HG03175 (cell line): ENCODE results near the gene LYPD5.
"Not testable (repeated sequence)": the region's sequence is repeated elsewhere in the genome, so short reads cannot be mapped to it uniquely, and the experiment has no call there.

ENCODE experiments used
- ATAC-seq: cut with Tn5 transposase; IDR thresholded peaks from one replicate; pipeline ENCODE4 v1.9.1; 2021; ENCODE audit warnings: mild to moderate bottlenecking, moderate library complexity; ENCODE audit not compliant: unreplicated experiment

LYPD5 gene

DNA sequence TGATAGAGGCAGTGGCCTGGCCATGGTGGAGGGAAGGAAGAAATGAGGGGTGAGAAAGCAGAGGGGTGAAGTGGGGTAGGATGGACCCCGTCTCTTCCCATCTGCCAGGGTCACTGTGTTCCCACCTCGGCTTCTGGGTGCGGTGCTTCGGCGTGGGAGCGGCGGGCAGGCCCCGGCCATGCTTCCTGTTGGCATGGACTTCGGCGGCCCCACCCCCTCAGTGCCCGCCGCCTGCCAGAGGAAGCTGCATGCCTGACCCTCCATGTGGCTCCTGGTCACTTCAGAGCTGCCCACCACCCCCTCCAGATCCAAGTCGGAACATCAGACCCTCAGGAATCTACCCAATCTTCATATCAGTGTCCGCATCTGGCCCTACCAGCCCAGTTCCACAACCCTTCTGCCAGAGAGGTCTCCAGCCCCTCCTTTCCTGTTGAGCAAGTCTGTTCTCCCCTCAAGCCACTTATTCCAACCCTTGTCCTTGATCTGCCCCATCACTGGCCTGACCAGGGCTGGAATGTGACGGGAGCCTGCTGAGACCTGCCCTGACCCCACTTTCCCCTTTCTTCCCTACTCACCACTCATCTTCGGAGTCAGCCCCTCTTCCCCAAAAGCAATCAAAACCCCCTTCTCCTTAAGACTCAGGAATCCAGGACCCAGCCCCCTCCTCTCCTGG is 23.0 kb downstream of the LYPD5 start:
- ATAC-seq: no peak

DNA sequence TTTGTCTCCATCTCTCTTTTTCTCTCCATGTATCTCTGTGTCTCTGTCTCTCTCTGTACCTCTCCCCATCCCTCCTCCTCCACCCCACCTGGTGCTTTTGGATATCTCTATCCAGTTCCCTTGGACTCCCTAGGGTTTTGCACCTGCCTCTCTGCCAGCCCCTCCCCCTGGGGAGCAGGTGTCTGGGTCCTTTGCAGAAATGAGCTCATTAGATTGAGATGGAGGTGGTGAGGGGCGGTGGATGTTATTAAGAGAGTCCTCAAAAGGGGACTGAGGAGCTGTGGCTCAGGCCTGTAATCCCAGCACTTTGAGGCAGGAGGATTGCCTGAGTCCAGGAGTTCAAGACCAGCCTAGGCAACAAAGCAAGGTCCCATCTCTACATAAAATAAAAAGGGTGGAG is 23.6 kb downstream of the LYPD5 start:
- ATAC-seq: no peak

DNA sequence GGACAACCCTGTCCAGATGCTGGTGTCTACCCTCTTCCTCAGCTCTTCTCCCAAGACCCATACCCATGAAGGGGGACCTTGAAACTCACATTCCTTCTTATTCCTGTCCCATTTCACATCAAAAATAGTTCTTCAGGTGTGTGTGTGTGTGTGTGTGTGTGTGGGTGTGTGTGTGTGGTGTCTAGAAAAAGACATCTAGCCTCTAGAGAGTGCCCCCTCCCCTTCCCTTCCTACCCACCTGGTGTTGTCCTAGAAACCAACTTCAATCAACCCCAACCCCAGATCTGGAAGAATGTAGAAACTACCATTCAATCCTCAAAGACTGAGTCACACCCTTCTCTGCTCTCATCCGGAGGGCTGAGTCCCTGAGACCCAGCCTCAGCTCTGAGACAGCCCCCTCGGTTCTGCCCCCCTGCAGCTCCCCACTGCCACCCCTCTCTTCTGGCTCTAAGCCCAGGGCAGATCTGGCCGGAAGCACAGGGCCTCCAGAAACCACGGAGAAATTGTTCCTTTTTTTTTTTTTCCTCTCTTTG is 25.0 kb downstream of the LYPD5 start:
- ATAC-seq: no peak

DNA sequence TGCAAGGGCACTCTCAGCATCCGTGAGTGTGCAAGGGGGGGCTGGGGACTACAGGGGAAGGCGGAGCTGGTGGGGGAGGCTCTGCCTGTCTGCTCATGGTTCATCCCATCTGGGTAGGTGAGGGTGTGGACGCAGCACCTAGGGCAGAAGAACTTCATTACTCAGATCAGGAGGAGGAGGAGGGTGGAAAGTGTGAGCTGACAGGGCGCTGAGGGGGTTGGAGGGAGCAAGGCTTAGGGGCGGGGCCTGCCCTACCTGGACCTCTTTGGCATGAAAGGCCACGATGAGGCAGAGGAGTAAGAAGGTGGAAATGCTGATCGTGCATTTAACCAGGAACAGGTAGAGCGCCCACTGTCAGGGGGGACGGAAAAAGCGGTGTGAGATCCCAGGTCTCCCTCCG is 26.0 kb downstream of the LYPD5 start:
- ATAC-seq: no peak

DNA sequence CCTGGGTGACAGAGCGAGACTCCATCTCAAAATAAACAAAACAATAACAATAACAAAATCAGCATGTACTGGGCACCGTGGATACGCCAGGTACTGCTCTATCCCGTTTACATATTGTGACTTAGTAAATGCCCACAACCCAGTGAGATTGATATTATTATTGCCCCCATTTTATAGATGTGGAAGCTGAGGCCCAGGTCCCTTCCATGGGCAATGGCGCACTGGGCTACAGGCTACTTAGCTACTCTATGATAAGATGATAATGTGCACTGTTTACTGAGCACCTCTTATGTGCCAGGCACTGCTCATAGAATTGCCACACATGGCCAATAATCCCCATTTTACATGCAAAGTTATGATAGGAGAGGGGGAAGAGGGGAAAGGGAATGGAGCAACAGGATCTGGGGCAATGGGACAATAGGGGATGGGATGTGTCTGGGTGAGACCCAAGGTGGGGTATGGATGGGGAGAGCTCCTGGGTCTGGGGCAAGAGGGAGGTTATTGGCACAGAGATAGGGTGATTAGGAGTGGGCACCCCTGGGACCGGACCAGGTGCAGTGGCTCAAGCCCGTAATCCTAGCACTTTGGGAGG is 26.9 kb downstream of the LYPD5 start:
- no peak for ATAC-seq

DNA sequence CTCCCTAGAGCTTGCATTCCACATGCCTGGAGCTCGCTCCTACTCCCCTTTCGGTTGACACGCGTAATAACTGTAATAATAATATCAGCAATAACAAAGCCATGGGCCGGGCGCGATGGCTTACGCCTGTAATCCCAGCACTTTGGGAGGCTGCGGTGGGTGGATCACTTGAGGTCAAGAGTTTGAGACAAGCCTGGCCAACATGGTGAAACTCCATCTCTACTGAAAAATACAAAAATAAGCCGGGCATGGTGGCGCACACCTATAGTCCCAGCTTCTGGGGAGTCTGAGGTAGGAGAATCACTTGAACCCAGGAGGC is 27.3 kb downstream of the LYPD5 start:
- ATAC-seq: not testable (repeated sequence)

DNA sequence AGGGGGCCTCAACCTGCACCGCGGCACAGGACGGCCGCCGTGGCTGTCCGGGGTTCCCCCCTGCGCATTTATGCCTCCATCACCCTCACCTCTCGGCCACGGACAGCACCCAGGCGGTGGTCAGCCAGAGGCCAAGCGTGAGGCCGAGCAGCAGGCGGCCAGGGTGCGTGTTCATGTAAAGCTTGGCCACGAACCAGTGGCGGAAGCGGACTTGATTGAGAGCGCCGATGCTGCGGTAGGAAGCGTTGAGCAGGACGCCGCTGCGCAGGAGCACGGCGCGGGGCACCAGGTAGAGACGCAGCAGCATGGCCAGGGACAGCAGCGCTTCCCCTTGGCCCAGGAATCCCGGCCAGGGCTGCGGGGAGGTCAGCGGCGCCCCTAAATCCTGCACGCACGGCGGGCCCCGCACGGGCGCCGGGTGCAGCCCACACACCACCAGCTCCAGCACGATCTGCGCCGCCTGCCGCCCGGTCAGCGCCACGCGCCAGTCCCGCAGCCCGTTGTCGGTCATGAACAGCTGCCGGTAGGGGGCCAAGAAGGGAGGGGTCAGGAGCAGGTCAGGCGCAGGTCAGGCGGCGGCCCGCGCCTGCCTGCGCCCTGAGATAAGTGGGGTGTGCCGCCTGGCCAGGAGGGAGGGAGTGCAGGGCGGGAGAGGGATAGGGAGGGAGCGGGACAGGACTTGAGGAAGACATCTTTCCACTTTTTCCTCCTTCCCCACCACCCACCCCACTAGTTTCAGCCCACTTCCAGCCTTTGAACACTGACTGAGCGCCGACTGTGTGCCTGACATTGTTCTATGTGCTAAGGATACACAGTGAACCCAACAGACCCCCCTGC is 27.9 kb downstream of the LYPD5 start:
- no peak for ATAC-seq

DNA sequence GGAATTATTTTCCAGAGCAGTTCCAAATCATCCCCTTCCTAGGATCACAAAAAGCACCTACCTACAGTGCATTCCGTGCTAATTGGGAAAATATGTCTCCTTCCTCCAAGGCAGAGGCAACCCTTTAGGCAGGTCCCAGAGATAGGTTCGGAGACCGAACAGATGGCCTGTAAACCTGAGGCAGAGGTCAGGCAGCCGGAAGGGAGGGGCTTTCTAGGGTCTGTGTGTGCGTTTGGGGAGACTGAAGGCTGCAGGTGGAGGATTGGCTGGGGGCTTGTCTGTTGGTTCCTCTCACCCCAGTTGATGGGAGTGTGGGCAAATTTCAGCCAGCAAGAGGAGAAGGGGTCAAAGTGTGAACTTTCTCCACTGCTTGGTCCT is 28.5 kb downstream of the LYPD5 start:
- no peak for ATAC-seq

DNA sequence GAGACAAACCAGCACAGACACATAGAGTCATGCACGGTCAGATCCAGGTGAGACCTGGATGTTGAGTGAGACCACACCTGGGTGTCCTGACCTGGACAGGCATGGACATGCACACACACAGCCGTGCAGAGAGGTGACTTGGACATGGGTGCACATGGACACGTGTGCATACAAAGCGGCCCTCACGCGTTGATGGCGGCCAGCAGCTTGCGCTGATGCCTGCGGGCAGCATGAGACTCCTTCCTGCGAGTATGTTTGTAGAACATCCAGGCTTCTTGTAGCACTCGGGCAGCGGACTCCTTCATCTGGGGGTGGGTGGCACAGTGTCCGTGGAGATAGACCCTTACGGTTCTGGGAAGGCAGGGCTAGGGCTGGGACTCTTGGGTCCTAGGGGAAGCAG is 33.0 kb downstream of the LYPD5 start:
- no peak for ATAC-seq

DNA sequence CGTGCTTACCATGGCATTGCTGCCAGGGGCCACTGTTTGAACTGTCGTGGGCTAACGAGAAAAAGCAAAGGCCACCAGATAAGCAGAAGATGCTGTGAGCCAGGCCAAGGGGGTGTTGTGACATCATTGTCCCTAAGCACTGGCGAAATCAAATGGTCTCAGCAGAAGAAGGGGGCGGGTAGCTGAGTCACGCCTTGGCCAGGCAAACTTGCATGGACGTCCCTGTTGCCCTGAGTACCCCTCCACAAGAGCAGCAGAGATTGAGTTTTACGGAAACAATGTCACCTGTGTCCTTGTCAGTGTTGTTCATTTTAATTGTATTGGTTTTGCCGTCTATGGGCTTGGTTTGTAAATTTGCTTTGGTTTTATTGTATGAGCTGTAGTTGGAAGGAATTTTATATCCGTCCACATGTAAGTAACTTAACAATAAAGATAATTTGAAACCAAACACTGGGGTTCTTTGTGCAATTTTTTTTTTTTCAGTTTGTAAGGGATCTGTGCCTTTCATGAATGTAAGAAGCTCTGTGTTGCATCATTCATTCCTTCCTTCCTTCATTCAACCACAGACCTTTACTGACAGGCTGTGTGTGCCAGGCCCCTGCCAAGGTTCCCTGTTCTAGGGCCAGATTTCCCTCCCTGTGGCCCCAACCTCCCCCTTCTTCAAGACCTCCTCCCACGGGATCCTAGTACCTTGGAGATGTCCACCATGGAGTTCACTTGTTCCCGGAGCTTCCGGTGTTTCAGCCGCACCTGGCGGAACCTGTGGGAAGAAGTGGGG is 33.8 kb downstream of the LYPD5 start:
- no peak for ATAC-seq

DNA sequence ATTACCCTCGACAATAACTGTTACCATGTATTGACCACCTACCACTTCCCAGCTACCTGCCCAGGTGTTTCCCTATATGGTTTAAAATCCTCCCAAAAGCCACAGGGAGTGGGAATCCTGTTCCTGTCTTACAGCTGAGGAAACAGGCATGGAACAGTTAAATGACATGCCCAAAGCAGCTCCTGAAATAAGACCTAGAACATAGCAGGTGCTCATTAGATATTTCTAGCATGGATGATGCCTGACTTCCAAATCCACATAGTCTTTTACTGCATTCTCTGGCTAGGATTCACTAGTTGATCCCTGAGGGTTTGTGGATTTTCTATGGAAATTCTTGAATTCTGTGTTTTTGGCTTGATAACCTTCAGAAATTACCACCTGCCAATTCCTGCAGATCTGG is 34.4 kb downstream of the LYPD5 start:
- ATAC-seq: no peak

DNA sequence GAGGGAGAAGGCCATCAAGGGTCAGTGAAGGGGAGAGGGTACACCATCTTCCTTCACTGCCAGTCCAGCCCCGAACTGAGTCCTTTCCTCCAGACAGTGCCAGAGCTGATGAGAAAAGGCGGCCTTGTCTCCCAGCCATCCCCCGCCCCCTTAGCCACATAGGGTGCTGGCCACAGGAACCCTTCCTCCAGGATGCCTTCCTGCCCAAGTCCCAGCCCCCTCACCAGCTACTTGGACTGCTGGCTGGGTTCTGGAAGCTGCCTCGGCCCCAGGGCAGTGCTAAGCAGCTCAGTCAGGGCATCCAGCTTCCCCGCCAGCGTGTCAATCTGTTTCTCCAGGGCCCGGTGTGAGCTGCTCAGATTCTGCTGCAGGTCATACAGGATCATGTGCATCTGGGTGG is 34.9 kb downstream of the LYPD5 start:
- no peak for ATAC-seq

DNA sequence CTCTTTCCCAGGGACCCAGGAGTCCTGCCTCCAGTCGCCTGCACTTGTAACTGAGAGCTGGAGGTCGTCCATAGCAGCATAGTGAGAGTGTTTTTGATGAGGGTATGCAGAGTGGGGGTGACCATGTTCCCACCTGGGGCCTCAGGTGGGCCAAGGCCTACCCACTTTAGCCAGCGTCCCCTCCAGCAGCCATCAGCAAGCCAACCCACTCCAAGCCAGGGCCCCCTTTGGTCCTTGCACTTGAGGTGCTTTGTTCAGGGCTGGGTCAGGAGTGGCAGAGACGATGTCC is 35.5 kb downstream of the LYPD5 start:
- ATAC-seq: no peak

DNA sequence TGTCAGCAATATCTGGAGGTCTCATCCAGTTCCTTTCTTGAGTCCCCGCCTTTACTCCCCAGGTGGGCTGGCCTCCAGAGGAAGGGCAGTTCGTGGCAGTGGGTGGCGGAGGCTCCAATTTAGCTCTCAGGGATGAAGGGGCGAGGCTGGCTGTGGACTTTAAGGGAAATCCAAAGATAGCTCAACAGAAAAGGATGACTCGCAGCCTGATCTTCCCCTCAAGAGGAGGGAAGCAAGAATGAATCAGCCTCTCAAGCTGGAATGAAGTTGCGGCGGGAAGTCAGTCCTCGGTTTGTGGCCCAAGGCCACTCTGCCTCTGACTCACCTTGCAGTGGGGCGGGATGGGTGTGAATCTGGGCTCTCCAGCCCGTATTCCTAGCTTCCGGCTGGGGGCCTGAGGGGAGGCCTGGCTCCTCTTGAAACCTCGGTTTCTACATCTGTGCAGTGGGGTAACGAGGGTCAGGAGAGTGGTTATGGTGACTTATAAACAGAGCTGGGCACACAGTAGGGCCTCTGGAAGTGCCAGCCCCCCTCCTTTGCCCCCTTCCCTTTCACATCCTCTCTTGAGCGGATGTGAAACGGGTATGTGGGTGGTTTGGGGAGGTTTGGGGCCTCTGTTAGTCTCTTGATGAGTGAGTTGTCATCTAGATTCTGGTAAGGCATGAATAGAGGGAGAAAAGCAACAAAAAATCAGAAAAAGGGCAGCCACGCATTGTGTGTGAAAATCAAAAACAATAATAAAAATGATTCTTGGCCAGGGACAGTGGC is 37.0 kb downstream of the LYPD5 start:
- ATAC-seq: peak; percentile 78

DNA sequence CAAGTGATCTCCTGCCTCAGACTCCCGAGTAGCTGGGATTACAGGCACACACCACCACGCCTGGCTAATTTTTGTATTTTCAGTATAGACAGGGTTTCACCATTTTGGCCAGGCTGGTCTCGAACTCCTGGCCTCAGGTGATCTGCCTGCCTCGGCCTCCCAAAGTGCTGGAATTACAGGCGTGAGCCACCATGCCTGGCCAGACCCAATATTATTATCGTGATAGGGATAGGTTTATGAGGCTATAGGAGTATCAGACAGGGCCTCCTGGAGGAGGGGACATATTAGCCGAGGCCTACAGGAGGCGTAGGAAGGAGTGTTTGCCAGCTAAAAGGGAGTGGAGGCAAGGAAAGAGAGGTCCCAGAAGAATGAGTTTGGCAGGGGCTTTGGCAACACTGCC is 37.6 kb downstream of the LYPD5 start:
- ATAC-seq: not testable (repeated sequence)

DNA sequence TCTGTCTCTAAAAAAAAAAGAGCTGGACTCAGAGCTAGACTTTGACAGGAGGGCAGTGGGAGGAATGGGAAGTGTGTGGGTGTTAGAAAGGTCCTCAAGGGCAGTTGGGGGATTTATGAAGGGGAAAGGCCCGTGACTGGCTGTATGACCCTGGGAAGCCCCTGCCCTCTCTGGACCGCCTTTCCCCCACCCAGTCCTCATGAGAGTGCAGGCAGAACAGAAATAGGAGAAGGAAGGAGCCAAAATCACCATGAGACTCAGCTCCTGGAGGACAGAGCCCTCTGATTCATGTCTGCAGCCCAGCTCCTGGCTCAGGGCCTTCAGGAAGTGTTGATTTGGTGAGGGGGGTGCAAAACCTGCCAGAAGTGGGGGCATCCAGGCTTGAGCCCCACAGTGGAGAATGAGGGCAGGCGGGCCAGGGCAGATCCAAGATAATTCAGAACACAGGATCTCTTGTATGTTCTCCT is 38.7 kb downstream of the LYPD5 start:
- ATAC-seq: no peak

DNA sequence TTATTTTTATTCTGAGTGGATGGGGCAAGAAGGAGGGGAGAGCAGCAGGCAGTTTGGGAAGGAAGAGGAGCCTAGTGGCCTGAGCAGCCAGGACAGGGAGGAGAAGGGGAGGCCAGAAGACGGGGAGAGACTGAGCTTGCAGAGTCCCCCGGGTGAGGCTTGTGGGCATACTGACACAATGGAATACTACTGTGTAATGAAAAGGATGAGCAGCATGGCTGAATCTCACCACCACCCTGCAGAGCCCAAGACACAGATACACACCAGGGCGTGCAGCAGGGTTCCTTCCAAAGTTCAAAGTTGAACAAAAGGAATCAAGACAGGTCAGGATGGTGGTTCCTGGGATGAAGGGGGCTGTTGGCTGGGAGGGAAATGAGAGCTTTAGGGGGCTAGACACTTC is 39.4 kb downstream of the LYPD5 start:
- no peak for ATAC-seq

DNA sequence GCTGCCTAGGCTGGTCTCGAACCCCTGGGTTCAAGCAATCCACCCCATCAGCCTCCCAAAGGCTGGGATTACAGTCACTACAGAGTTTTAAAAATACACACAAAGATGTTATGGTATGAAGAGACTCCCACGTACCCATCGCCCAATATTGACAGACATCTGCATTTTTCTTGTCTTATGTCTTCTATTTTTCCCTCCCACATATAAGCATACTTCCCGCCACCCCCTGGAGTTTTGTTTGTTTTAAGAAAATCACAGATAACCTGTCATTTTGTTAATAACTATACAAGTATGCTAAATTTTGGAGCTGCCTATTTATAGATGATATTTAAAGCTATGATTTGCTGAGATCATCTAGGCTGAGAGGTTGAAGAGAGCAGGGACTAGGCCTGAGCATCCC is 41.3 kb downstream of the LYPD5 start:
- ATAC-seq: no peak

DNA sequence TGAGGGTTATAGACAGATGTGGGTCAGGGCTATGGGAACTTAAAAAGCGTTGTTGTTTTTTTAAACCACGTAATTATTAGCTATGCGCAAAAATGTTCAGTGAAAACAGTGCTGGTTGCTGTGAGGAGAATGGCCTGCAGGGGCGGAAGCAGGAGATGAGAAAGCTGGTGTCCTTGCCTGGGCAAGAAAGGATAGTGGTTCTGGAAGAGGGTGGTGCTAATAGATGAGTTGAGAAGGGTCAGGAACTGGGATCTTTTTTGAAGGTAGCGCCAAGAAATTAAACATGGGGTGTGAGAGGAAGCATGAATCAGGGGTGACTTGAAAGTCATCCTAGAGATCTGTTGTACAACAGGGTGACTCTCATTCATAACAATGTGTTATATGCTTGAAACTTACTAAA is 42.7 kb downstream of the LYPD5 start:
- ATAC-seq: no peak

DNA sequence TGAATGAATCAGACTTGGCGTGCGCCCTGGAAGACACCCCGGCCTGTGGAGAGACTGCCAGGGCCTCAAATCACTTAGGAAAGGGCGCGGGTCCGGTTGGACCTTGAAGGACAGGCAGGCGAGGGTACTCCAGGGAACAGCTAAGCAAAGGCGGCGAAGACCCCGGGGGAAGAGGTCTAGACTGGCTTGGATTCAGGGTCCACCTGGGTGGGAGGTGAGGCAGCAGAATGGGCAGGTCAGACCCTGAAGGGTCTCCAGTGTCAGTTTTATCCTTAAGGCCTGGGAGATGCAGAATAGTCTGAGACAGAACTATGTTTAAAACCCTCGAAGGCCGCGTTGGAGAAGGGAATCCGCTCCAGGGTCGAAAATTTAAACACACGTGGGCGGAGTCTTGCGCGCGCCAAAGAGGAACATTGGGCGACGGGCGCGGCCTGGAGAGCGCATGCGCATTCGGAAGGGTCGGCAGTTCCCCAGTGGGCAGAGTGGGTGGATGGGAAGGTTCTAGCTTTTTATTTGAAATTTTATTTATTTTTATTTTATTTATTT is 46.9 kb downstream of the LYPD5 start:
- no peak for ATAC-seq
